GM23248 (cell line): Measurements from ENCODE around the gene SKP2.

Experiments
- EZH2 ChIP-seq: fragments of 200-600 bp; sonication (generic); IDR thresholded peaks from 2 replicates; pipeline ENCODE4 v1.6.1; 2018; ENCODE audit warnings: antibody characterized with exemption, mild to moderate bottlenecking; ENCODE audit not compliant: insufficient read depth, poor library complexity, severe bottlenecking
- EZH2phosphoT487 ChIP-seq: fragments of 200-600 bp; sonication (generic); IDR thresholded peaks from 2 replicates; pipeline ENCODE4 v1.6.1; 2018; ENCODE audit warnings: antibody characterized with exemption, moderate library complexity, mild to moderate bottlenecking, low read depth; ENCODE audit not compliant: insufficient read depth

DNA sequence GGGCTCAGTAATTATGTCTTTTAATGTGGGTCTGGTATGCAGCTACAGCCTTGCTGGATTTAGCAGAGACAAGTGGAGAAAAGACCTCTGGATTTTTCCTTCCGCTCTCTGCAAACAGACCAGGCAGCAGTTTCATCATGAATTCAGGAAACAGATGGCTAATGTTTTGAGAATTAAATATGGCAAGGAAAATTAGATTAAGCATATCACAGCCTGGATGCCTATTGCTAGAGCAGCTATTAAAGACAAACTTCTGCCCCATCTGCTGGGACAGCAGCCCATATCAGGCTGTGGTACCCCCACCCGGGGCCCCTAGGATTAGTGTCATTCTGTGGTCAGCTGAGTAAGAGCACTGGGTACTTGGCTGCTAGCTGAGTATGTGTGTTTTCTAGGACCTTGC is 6.2 kb downstream of the SKP2 start:
- TF ChIP-seq EZH2 (no peak), EZH2phosphoT487 (no peak)
